K562 (cell line): Measurements from ENCODE around the gene FXYD4. TPM values are rescaled to one million over a fixed set of nuclear protein-coding genes. Genes with fewer than 3 reads are reported as not detected.

Experiments
- ATAC-seq: fragments of 200-7000 bp; cut with Tn5 transposase; 3 replicates; pipeline ENCODE4 v1.9.1; 2020; ENCODE audit warnings: moderate library complexity
- BruUV-seq: library from RNA; stranded (reverse); fragments of 400-500 nt; replicated peaks from 2 replicates; lab custom pipeline; 2021; lab: Mats Ljungman, UMichigan
- CTCF ChIA-PET: fragments of 300-600 bp; formaldehyde crosslinking; extraction: SDS; loops from one replicate; lab custom pipeline; 2021; ENCODE audit warnings: low intra/inter-chr PET ratio; lab: Yijun Ruan, JAX
- POLR2A ChIA-PET: fragments of 300-600, 350-650 bp; sonication (Branson Sonifier 250); formaldehyde crosslinking; extraction: SDS; loops from one replicate; lab custom pipeline; 2021; ENCODE audit warnings: antibody characterized with exemption, inconsistent platforms; lab: Yijun Ruan, JAX
- DNase-seq, 4 experiments: peaks; one replicate each; pipeline versions ENCODE4 v3.0.0 to v3.0.0-alpha.2; 2011 to 2018; ENCODE audit warnings: low spot score in 3 of 4, mixed read lengths in 3 of 4; ENCODE audit errors: extremely low read depth in 1 of 4
- FAIRE-seq: peaks from 2 replicates; lab custom pipeline; 2011; peaks lifted over from hg19 to GRCh38; lab: Jason Lieb, UNC
- H2AFZ ChIP-seq: 2 replicates; pipeline ENCODE4 v1.6.0; 2011; ENCODE audit warnings: low read depth, low read length, control low read depth, inconsistent platforms
- H3K27ac ChIP-seq: fragments of 200-600 bp; 3 replicates; pipeline ENCODE4 v1.8.0; 2011; ENCODE audit warnings: low read depth, mild to moderate bottlenecking, control low read depth, inconsistent platforms, low read length, moderate library complexity, mixed read lengths; ENCODE audit errors: extremely low read depth
- H3K27me3 ChIP-seq, 2 experiments: fragments of 300-600 bp in 1 of 2; 2 replicates in 1 of 2; 3 replicates in 1 of 2; pipeline versions ENCODE4 v1.6.0 to v1.8.0; 2011; ENCODE audit warnings: inconsistent platforms in 2 of 2, low read length in 2 of 2, mild to moderate bottlenecking in 1 of 2, mixed read lengths in 1 of 2, moderate library complexity in 1 of 2; ENCODE audit not compliant: control insufficient read depth in 2 of 2, insufficient read depth in 2 of 2
- H3K36me3 ChIP-seq: fragments of 300-600 bp; 3 replicates; pipeline ENCODE4 v1.8.0; 2011; ENCODE audit warnings: mild to moderate bottlenecking, low read length, inconsistent platforms; ENCODE audit not compliant: control insufficient read depth, insufficient read depth
- H3K4me1 ChIP-seq, 2 experiments: fragments of 200-600 bp in 1 of 2; replicated peaks in 1 of 2; 2 replicates in 1 of 2; 3 replicates in 1 of 2; pipeline versions ENCODE4 v1.5.1 to v1.8.0; 2011; ENCODE audit warnings: inconsistent platforms in 2 of 2, low read length in 2 of 2, mild to moderate bottlenecking in 1 of 2, mixed read lengths in 1 of 2, moderate library complexity in 1 of 2; ENCODE audit not compliant: control insufficient read depth in 2 of 2, insufficient read depth in 2 of 2
- H3K4me2 ChIP-seq: 2 replicates; pipeline ENCODE4 v1.6.1; 2011; ENCODE audit warnings: low read length, control low read depth, inconsistent platforms, mixed read lengths; ENCODE audit not compliant: insufficient read depth
- H3K4me3 ChIP-seq: fragments of 200-600 bp; sonication (generic), shearing (Covaris generic); 2 replicates; pipeline ENCODE4 v1.5.1; 2016; ENCODE audit warnings: control low read depth, inconsistent platforms
- H3K79me2 ChIP-seq: fragments of 200-600 bp; 3 replicates; pipeline ENCODE4 v1.8.0; 2011; ENCODE audit warnings: low read length, inconsistent platforms; ENCODE audit not compliant: control insufficient read depth, insufficient read depth
- H3K9ac ChIP-seq, 2 experiments: 2 replicates each; pipeline versions ENCODE4 v1.6.0 to v1.6.1; 2011; ENCODE audit warnings: low read depth in 2 of 2, low read length in 2 of 2, control low read depth in 1 of 2, inconsistent platforms in 1 of 2, mild to moderate bottlenecking in 1 of 2, mixed read lengths in 1 of 2; ENCODE audit not compliant: insufficient read depth in 1 of 2
- H3K9me1 ChIP-seq: one replicate; pipeline ENCODE4 v1.6.0; 2011; ENCODE audit warnings: inconsistent platforms, mild to moderate bottlenecking, low read length, moderate library complexity; ENCODE audit not compliant: control insufficient read depth, insufficient read depth
- H3K9me3 ChIP-seq: replicated peaks from 2 replicates; pipeline ENCODE4 v1.5.1; 2011; ENCODE audit warnings: low read depth, low read length, inconsistent platforms; ENCODE audit not compliant: control insufficient read depth, insufficient read depth
- H4K20me1 ChIP-seq: replicated peaks from 2 replicates; pipeline ENCODE4 v1.6.1; 2011; ENCODE audit warnings: low read length, inconsistent platforms, mixed read lengths; ENCODE audit not compliant: control insufficient read depth, insufficient read depth
- BRF1 ChIP-seq: IDR thresholded peaks from 3 replicates; pipeline ENCODE4 v1.6.1; 2011; ENCODE audit warnings: borderline replicate concordance, mild to moderate bottlenecking; ENCODE audit not compliant: insufficient read length; ENCODE audit errors: extremely low read depth
- ILK ChIP-seq: fragments of 450-650 bp; IDR thresholded peaks from 2 replicates; pipeline ENCODE4 v1.6.1; 2016; ENCODE audit warnings: missing genetic modification characterization, low read depth, mild to moderate bottlenecking, missing compliant biosample characterization, moderate library complexity, borderline replicate concordance
- MXI1 ChIP-seq: IDR thresholded peaks from 2 replicates; pipeline ENCODE4 v1.6.1; 2011; ENCODE audit warnings: low read depth, mild to moderate bottlenecking, improper control_type of control experiment, low read length
- POLR2AphosphoS5 ChIP-seq: IDR thresholded peaks from 2 replicates; pipeline ENCODE4 v1.6.1; 2011; ENCODE audit warnings: mild to moderate bottlenecking, low read depth, low read length, moderate library complexity; ENCODE audit not compliant: control insufficient read depth, insufficient read depth
- RBM22 ChIP-seq: fragments of 200-400 bp; formaldehyde crosslinking; IDR thresholded peaks from 2 replicates; pipeline ENCODE4 v1.6.1; 2018; ENCODE audit warnings: low read length, low read depth; ENCODE audit not compliant: poor library complexity, severe bottlenecking
- SMAD3 ChIP-seq: fragments of 450-650 bp; formaldehyde crosslinking; conservative IDR thresholded peaks from 2 replicates; pipeline ENCODE4 v1.4.0; 2020; ENCODE audit warnings: mild to moderate bottlenecking
- ZFPM2 ChIP-seq: fragments of 250-450 bp; sonication (Bioruptor Pico); IDR thresholded peaks from 2 replicates; pipeline ENCODE4 v1.5.1; 2022; ENCODE audit warnings: mild to moderate bottlenecking
- WGBS: fragments of 100-300 bp; shearing (Covaris generic); methylation state at CpG from one replicate; pipeline ENCODE4 v1.1.6; 2016; ENCODE audit warnings: low coverage, mixed read lengths; ENCODE audit not compliant: insufficient coverage; ENCODE audit errors: missing lambda C conversion rate; 5-methylcytosine and 5-hydroxymethylcytosine counted together
- in situ Hi-C: fragments of 300-500 bp; cut with MboI; formaldehyde crosslinking; loops from 4 replicates; pipeline ENCODE4 v1.15.0; 2018; ENCODE audit warnings: inconsistent platforms, mixed read lengths
- intact Hi-C: fragments of 100-400 bp; cut with micrococcal nuclease; formaldehyde crosslinking; loops from 2 replicates; pipeline ENCODE4 v1.14.2; 2022
- polyA plus RNA-seq, 8 experiments: library from polyadenylated mRNA; depleted of rRNA in 4 of 8; stranded (reverse) in 5 of 8; unstranded in 3 of 8; fragments of >200 nt; fragmentation: Nextera tagmentation in 2 of 8; fragmentation: Illumina TruSeq in 1 of 8; extraction: Ambion mirVana in 2 of 8; extraction: Trizol in 1 of 8; gene quantifications; 2 replicates each; pipeline versions ENCODE4 v1.2.1 to v1.2.3, GENCODE V29; 2011 to 2014; ENCODE audit warnings: inconsistent platforms in 1 of 8, missing spikeins in 1 of 8
- total RNA-seq, 7 experiments: library from RNA; depleted of rRNA in 6 of 7; stranded (reverse); fragments of >200 nt in 6 of 7; fragmentation: Illumina TruSeq in 2 of 7; extraction: Trizol in 2 of 7; gene quantifications; 2 replicates each; pipeline versions ENCODE4 v1.2.1 to v1.2.3, GENCODE V29; 2011 to 2021; ENCODE audit warnings: low replicate concordance in 1 of 7

Gene FXYD4
- total and polyA plus RNA-seq, 9 of the 15 experiments (the other 6 are each of a cell fraction or from before 2014, with no cell fraction given) = not detected

DNA sequence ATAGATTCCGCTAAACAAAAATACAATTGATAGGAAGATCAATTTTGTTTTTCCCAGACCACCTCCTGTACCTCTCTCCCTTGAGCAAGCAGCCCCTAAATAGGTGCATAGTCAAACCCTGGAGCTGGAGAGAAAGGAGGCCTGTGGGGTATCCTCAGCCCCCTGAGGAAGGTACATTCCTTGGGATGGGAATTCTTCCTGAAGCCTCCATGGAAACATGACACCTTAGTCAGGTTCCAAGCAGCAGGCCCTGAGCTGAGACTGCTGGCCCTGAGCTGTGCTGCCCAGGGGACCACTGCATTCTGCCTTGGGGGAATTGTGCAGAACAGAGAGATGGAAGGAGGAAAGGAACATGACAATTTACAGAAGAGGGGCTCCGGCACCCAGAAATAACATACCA lies 30.2 kb downstream of the FXYD4 start:
- no peak for FAIRE-seq
- peak overlapping the region; percentile 49 to 65; a peak in 3 of 4 replicates for H3K9ac ChIP-seq
- no TSS peak for BruUV-seq
- peak in 1 of 4 experiments; percentile 12 for DNase-seq
- TF ChIP-seq POLR2AphosphoS5 (peak; percentile 43; the same call in 1 of the 2 replicates), RBM22 (no peak)
- whole genome bisulfite sequencing = 55% methylated on average over 2 of the region's 2 CpGs
- H3K9me3 ChIP-seq = no peaks in the 10 kb centered on the region
- peaks cover 71% of the 10 kb centered on the region for H4K20me1 ChIP-seq
- intact Hi-C loops = no loop called here
- CTCF ChIA-PET = no interaction called here
- in situ Hi-C loops = no loop called here
- peaks cover 38 to 58% of the 10 kb centered on the region in 2 experiments for H3K4me1 ChIP-seq
- peaks cover 79% of the 10 kb centered on the region for H3K36me3 ChIP-seq
- peaks cover 4% of the 10 kb centered on the region for H3K9me1 ChIP-seq
- H2AFZ ChIP-seq = no peak overlapping the region
- peaks cover 99% of the 10 kb centered on the region for H3K79me2 ChIP-seq
- POLR2A ChIA-PET = interaction anchor here (0.6 to 5.4 kb wide), 9 partner anchors 8 to 199 kb away, joined by 3 to 22 read pairs (median 4); partner anchors contain the start of gene HNRNPF
- H3K4me2 ChIP-seq = peak overlapping the region; percentile 61
- H3K4me3 ChIP-seq = peak overlapping the region; percentile 18
- H3K27ac ChIP-seq = peak overlapping the region; percentile 96; the same call in 2 of the 3 replicates
- ATAC-seq = no peak
- H3K27me3 ChIP-seq = no peaks in the 10 kb centered on the region

DNA sequence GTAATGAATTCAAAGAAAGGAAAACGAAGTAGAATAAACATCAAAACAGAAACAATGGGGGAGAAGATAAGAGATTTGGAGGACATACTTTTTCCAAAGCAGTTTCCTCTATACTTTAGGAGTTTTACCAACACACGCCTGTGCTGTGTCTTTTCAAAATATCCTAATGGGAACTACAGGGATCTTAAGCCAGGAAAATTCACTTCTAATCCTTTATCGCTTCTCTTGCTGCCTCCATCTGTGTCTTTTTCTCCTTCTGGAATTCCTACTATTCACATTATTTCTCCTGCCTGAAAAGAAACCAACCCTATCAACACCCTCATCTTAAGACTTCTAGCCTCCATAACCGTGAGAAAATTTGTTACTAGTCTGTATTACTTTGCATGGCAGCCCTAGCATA lies 30.7 kb downstream of the FXYD4 start:
- intact Hi-C loops = no loop called here
- in situ Hi-C loops = no loop called here
- no peak for TF ChIP-seq ILK (tag)
- TF ChIP-seq ZFPM2 = no peak
- no peak for TF ChIP-seq MXI1
- no peak for TF ChIP-seq BRF1
- no peak for TF ChIP-seq SMAD3 (CRISPR knock-in tag)

More for the DNA sequence above, 30.7 kb downstream of the FXYD4 start:
- peaks cover 35 to 58% of the 10 kb centered on the region in 2 experiments for H3K4me1 ChIP-seq
- peak overlapping the region; percentile 96; the same call in 2 of the 3 replicates for H3K27ac ChIP-seq
- H4K20me1 ChIP-seq = peaks cover 71% of the 10 kb centered on the region
- FAIRE-seq (no peak), ATAC-seq (no peak), DNase-seq (peak in 1 of 4 experiments; percentile 3)
- peaks cover 100% of the 10 kb centered on the region for H3K79me2 ChIP-seq
- H3K9ac ChIP-seq = peak overlapping the region in 1 of 2 experiments; percentile 49; a peak in 3 of 4 replicates
- H2AFZ ChIP-seq = no peak overlapping the region
- H3K36me3 ChIP-seq = peaks cover 79% of the 10 kb centered on the region
- no peak overlapping the region; the same call in 1 of the 2 replicates for H3K4me3 ChIP-seq
- POLR2A ChIA-PET = interaction anchor here (0.6 to 5.4 kb wide), 7 partner anchors 9 to 47 kb away, joined by 3 to 22 read pairs (median 5); no protein-coding TSS in a partner anchor
- peak overlapping the region; percentile 50 for H3K4me2 ChIP-seq
- no peaks in the 10 kb centered on the region for H3K9me3 ChIP-seq
- CTCF ChIA-PET = no interaction called here
- 11% methylated on average over 4 of the region's 4 CpGs for WGBS
- H3K9me1 ChIP-seq = peaks cover 4% of the 10 kb centered on the region
- H3K27me3 ChIP-seq = no peaks in the 10 kb centered on the region
- BruUV-seq = no TSS peak
